Measurements from ENCODE around the gene GPR78.
"Not testable (repeated sequence)": the region's sequence is repeated elsewhere in the genome, so short reads cannot be mapped to it uniquely, and the experiment has no call there.

The GPR78 gene

GRCh38 chr4:8570201-8570600 lies 10.0 kb upstream of the GPR78 start:
- Histone ChIP-seq H2AFZ (ENCODE audit: low read length, unreplicated experiment) (no peak overlapping the region), H3K36me3 (ENCODE audit: insufficient read depth, low read length) (no peaks in the 10 kb centered on the region), H3K4me1 (ENCODE audit: control insufficient read depth, insufficient read depth, low read length, unreplicated experiment) (no peaks in the 10 kb centered on the region), H3K27me3 (ENCODE audit: insufficient read depth, low read length) (peaks cover 15% of the 10 kb centered on the region), H3K27ac (ENCODE audit: low read depth, low read length) (no peak overlapping the region), H3K79me2 (ENCODE audit: control insufficient read depth, insufficient read depth, low read length, unreplicated experiment) (no peaks in the 10 kb centered on the region), H3K4me3 (ENCODE audit: low read depth, low read length) (no peak overlapping the region)

GRCh38 chr4:8571702-8572685 lies 8.2 kb upstream of the GPR78 start:
- peaks cover 22% of the 10 kb centered on the region for H3K27me3 ChIP-seq (ENCODE audit: insufficient read depth, low read length)
- no peaks in the 10 kb centered on the region for H3K79me2 ChIP-seq (ENCODE audit: control insufficient read depth, insufficient read depth, low read length, unreplicated experiment)
- no peaks in the 10 kb centered on the region for H3K36me3 ChIP-seq (ENCODE audit: insufficient read depth, low read length)
- no peak overlapping the region for H3K27ac ChIP-seq (ENCODE audit: low read depth, low read length)
- H3K4me1 ChIP-seq (ENCODE audit: control insufficient read depth, insufficient read depth, low read length, unreplicated experiment), result no peaks in the 10 kb centered on the region
- no peak overlapping the region for H2AFZ ChIP-seq (ENCODE audit: low read length, unreplicated experiment)
- no peak overlapping the region for H3K4me3 ChIP-seq (ENCODE audit: low read depth, low read length)

GRCh38 chr4:8573266-8573665 lies 6.9 kb upstream of the GPR78 start:
- H3K4me1 ChIP-seq (ENCODE audit: control insufficient read depth, insufficient read depth, low read length, unreplicated experiment), result no peaks in the 10 kb centered on the region

GRCh38 chr4:8574796-8575370 lies 5.3 kb upstream of the GPR78 start:
- no peaks in the 10 kb centered on the region for H3K4me1 ChIP-seq (ENCODE audit: control insufficient read depth, insufficient read depth, low read length, unreplicated experiment)
- no peaks in the 10 kb centered on the region for H3K79me2 ChIP-seq (ENCODE audit: control insufficient read depth, insufficient read depth, low read length, unreplicated experiment)
- H3K27ac ChIP-seq (ENCODE audit: low read depth, low read length), result no peak overlapping the region
- H2AFZ ChIP-seq (ENCODE audit: low read length, unreplicated experiment), result no peak overlapping the region
- no peaks in the 10 kb centered on the region for H3K36me3 ChIP-seq (ENCODE audit: insufficient read depth, low read length)
- H3K4me3 ChIP-seq (ENCODE audit: low read depth, low read length), result no peak overlapping the region
- H3K27me3 ChIP-seq (ENCODE audit: insufficient read depth, low read length), result peaks cover 46% of the 10 kb centered on the region

More at GRCh38 chr4:8573266-8573665, 6.9 kb upstream of the GPR78 start:
- no peak overlapping the region for H2AFZ ChIP-seq (ENCODE audit: low read length, unreplicated experiment)
- no peaks in the 10 kb centered on the region for H3K79me2 ChIP-seq (ENCODE audit: control insufficient read depth, insufficient read depth, low read length, unreplicated experiment)
- no peak overlapping the region for H3K27ac ChIP-seq (ENCODE audit: low read depth, low read length)
- H3K36me3 ChIP-seq (ENCODE audit: insufficient read depth, low read length), result no peaks in the 10 kb centered on the region
- H3K27me3 ChIP-seq (ENCODE audit: insufficient read depth, low read length), result peaks cover 29% of the 10 kb centered on the region
- no peak overlapping the region for H3K4me3 ChIP-seq (ENCODE audit: low read depth, low read length)

- Histone ChIP-seq H3K27ac (ENCODE audit: low read depth, low read length) (no peak overlapping the region), H3K79me2 (ENCODE audit: control insufficient read depth, insufficient read depth, low read length, unreplicated experiment) (no peaks in the 10 kb centered on the region), H3K36me3 (ENCODE audit: insufficient read depth, low read length) (no peaks in the 10 kb centered on the region), H3K4me3 (ENCODE audit: low read depth, low read length) (no peak overlapping the region), H2AFZ (ENCODE audit: low read length, unreplicated experiment) (no peak overlapping the region), H3K27me3 (ENCODE audit: insufficient read depth, low read length) (peaks cover 51% of the 10 kb centered on the region), H3K4me1 (ENCODE audit: control insufficient read depth, insufficient read depth, low read length, unreplicated experiment) (no peaks in the 10 kb centered on the region)
These were observed 4.7 kb upstream of the GPR78 start for GRCh38 chr4:8575457-8575856.

GRCh38 chr4:8576591-8576990 lies 3.6 kb upstream of the GPR78 start:
- H3K4me3 ChIP-seq (ENCODE audit: low read depth, low read length); H2AFZ ChIP-seq (ENCODE audit: low read length, unreplicated experiment); H3K36me3 ChIP-seq (ENCODE audit: insufficient read depth, low read length); H3K79me2 ChIP-seq (ENCODE audit: control insufficient read depth, insufficient read depth, low read length, unreplicated experiment); H3K4me1 ChIP-seq (ENCODE audit: control insufficient read depth, insufficient read depth, low read length, unreplicated experiment); H3K27ac ChIP-seq (ENCODE audit: low read depth, low read length): not testable (repeated sequence)
- peaks cover 59% of the 10 kb centered on the region for H3K27me3 ChIP-seq (ENCODE audit: insufficient read depth, low read length)

- no peaks in the 10 kb centered on the region for H3K36me3 ChIP-seq (ENCODE audit: insufficient read depth, low read length)
- no peaks in the 10 kb centered on the region for H3K79me2 ChIP-seq (ENCODE audit: control insufficient read depth, insufficient read depth, low read length, unreplicated experiment)
- no peaks in the 10 kb centered on the region for H3K4me1 ChIP-seq (ENCODE audit: control insufficient read depth, insufficient read depth, low read length, unreplicated experiment)
- H3K27me3 ChIP-seq (ENCODE audit: insufficient read depth, low read length), result peaks cover 63% of the 10 kb centered on the region
- H3K27ac ChIP-seq (ENCODE audit: low read depth, low read length), result no peak overlapping the region
- no peak overlapping the region for H3K4me3 ChIP-seq (ENCODE audit: low read depth, low read length)
- H2AFZ ChIP-seq (ENCODE audit: low read length, unreplicated experiment), result no peak overlapping the region
These were observed 3.1 kb upstream of the GPR78 start for GRCh38 chr4:8577046-8577445.

- H3K79me2 ChIP-seq (ENCODE audit: control insufficient read depth, insufficient read depth, low read length, unreplicated experiment), result no peaks in the 10 kb centered on the region
These were observed 2.2 kb upstream of the GPR78 start for GRCh38 chr4:8577972-8578371.

GRCh38 chr4:8578717-8579116 lies 1.5 kb upstream of the GPR78 start:
- no peaks in the 10 kb centered on the region for H3K4me1 ChIP-seq (ENCODE audit: control insufficient read depth, insufficient read depth, low read length, unreplicated experiment)
- no peaks in the 10 kb centered on the region for H3K79me2 ChIP-seq (ENCODE audit: control insufficient read depth, insufficient read depth, low read length, unreplicated experiment)
- H3K27me3 ChIP-seq (ENCODE audit: insufficient read depth, low read length), result peaks cover 68% of the 10 kb centered on the region
- no peak overlapping the region for H3K27ac ChIP-seq (ENCODE audit: low read depth, low read length)
- H3K36me3 ChIP-seq (ENCODE audit: insufficient read depth, low read length), result no peaks in the 10 kb centered on the region
- H2AFZ ChIP-seq (ENCODE audit: low read length, unreplicated experiment), result no peak overlapping the region
- no peak overlapping the region for H3K4me3 ChIP-seq (ENCODE audit: low read depth, low read length)

More at GRCh38 chr4:8577972-8578371, 2.2 kb upstream of the GPR78 start:
- Histone ChIP-seq H3K27ac (ENCODE audit: low read depth, low read length) (no peak overlapping the region), H3K4me3 (ENCODE audit: low read depth, low read length) (no peak overlapping the region), H3K4me1 (ENCODE audit: control insufficient read depth, insufficient read depth, low read length, unreplicated experiment) (no peaks in the 10 kb centered on the region), H2AFZ (ENCODE audit: low read length, unreplicated experiment) (no peak overlapping the region), H3K27me3 (ENCODE audit: insufficient read depth, low read length) (peaks cover 67% of the 10 kb centered on the region), H3K36me3 (ENCODE audit: insufficient read depth, low read length) (no peaks in the 10 kb centered on the region)

- no peak overlapping the region for H2AFZ ChIP-seq (ENCODE audit: low read length, unreplicated experiment)
- peaks cover 72% of the 10 kb centered on the region for H3K27me3 ChIP-seq (ENCODE audit: insufficient read depth, low read length)
- no peak overlapping the region for H3K4me3 ChIP-seq (ENCODE audit: low read depth, low read length)
These were observed 469 bp upstream of the GPR78 start for GRCh38 chr4:8579526-8580320.

More at GRCh38 chr4:8579526-8580320, 469 bp upstream of the GPR78 start:
- no peaks in the 10 kb centered on the region for H3K79me2 ChIP-seq (ENCODE audit: control insufficient read depth, insufficient read depth, low read length, unreplicated experiment)
- H3K36me3 ChIP-seq (ENCODE audit: insufficient read depth, low read length), result no peaks in the 10 kb centered on the region
- no peaks in the 10 kb centered on the region for H3K4me1 ChIP-seq (ENCODE audit: control insufficient read depth, insufficient read depth, low read length, unreplicated experiment)
- no peak overlapping the region for H3K27ac ChIP-seq (ENCODE audit: low read depth, low read length)

Measured in ACC112 (cell line).